Sigmoid colon (tissue), 7 donors: ENCODE data around the gene ICAM3. TPM values are rescaled to one million over a fixed set of nuclear protein-coding genes. Genes with fewer than 3 reads are reported as not detected.

Experiments
- DNase-seq: peaks from one replicate; pipeline ENCODE4 v3.0.0-alpha.2; 2019
- H3K27ac ChIP-seq, 4 donors: fragments of 200-600 bp; sonication (generic); one replicate each; pipeline ENCODE4 v1.5.1; 2016 to 2019; ENCODE audit warnings: mild to moderate bottlenecking in 1 of 4
- H3K27me3 ChIP-seq, 3 donors: fragments of 200-600 bp; sonication (generic); one replicate each; pipeline ENCODE4 v1.5.1; 2019; ENCODE audit warnings: mild to moderate bottlenecking in 1 of 3
- H3K36me3 ChIP-seq, 4 donors: fragments of 200-600 bp; sonication (generic); one replicate each; pipeline ENCODE4 v1.5.1; 2016 to 2019
- H3K4me1 ChIP-seq, 4 donors: fragments of 200-600 bp; sonication (generic); one replicate each; pipeline ENCODE4 v1.5.1; 2017 to 2019
- H3K4me3 ChIP-seq, 4 donors: fragments of 200-600 bp; sonication (generic); one replicate each; pipeline ENCODE4 v1.5.1; 2017 to 2019; ENCODE audit warnings: mild to moderate bottlenecking in 2 of 4, moderate library complexity in 1 of 4
- H3K9me3 ChIP-seq, 4 donors: fragments of 200-600 bp in 3 of 4; sonication (generic) in 3 of 4; one replicate each; pipeline versions ENCODE4 v1.5.1 to v1.6.1; 2013 to 2019
- EP300 ChIP-seq, 4 donors: sonication (generic); formaldehyde crosslinking; IDR thresholded peaks; one replicate each; pipeline ENCODE4 v1.6.1; 2017; ENCODE audit warnings: antibody characterized with exemption in 4 of 4
- POLR2A ChIP-seq, 2 donors: fragments of 450-650 bp; IDR thresholded peaks; one replicate each; pipeline ENCODE4 v1.6.1; 2016; ENCODE audit warnings: antibody characterized with exemption in 2 of 2, mild to moderate bottlenecking in 2 of 2, moderate library complexity in 2 of 2
- POLR2AphosphoS5 ChIP-seq, 4 donors: sonication (generic); formaldehyde crosslinking; IDR thresholded peaks; one replicate each; pipeline ENCODE4 v1.6.1; 2017; ENCODE audit warnings: antibody characterized with exemption in 4 of 4
- WGBS, 2 donors: extraction: QIAGEN DNeasy Blood & Tissue Kit; methylation state at CpG; one replicate each; pipeline ENCODE4 v1.1.7; 2013; 5-methylcytosine and 5-hydroxymethylcytosine counted together
- intact Hi-C: fragments of 100-400 bp; cut with DNase I; formaldehyde crosslinking; loops from one replicate; pipeline ENCODE4 v1.15.1; 2023
- polyA plus RNA-seq, 3 donors: library from polyadenylated mRNA; stranded (reverse); fragments of 200-250 nt; gene quantifications; one replicate each; pipeline ENCODE4 v1.2.3, GENCODE V29; 2013
- small RNA-seq, 3 donors: library from RNA; depleted of rRNA; stranded (forward); fragments of <200 nt; gene quantifications; one replicate each; pipeline ENCODE3, GENCODE V24; 2016
- total RNA-seq, 4 donors: library from RNA; depleted of rRNA; stranded (reverse); fragments of >200 nt; gene quantifications; one replicate each; pipeline ENCODE4 v1.1.0, GENCODE V29; 2016
- TF ChIP-seq, protein P1 (sequence below), 4 experiments: fragments of 450-650 bp in 3 of 4; fragments of 200-600 bp in 1 of 4; IDR thresholded peaks; one replicate each; pipeline ENCODE4 v1.5.1; 2016 to 2019; ENCODE audit warnings: antibody characterized with exemption in 4 of 4, mild to moderate bottlenecking in 3 of 4, moderate library complexity in 2 of 4
- donor health status: healthy with polysubstance abuse.
- donor health status: Bipolar disorder and iron deficiency.
- donor health status: healthy.

The ICAM3 gene
- total and polyA plus RNA-seq, 7 donors, result 1.9 to 45.2 (median 4.2) TPM

DNA sequence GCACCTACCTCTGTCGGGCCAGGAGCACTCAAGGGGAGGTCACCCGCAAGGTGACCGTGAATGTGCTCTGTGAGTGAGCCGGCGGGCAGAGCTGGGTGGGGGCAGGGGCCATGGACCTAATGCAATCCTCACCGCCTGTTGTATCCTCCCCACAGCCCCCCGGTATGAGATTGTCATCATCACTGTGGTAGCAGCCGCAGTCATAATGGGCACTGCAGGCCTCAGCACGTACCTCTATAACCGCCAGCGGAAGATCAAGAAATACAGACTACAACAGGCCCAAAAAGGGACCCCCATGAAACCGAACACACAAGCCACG is 54.5 kb downstream of the ICAM3 start:
- DNase-seq, result no peak
- intact Hi-C loops, result no loop called here
- H3K27ac ChIP-seq, result no peak overlapping the region
- no peak overlapping the region for H3K4me3 ChIP-seq
- peaks cover 0 to 9% (median 0%) of the 10 kb centered on the region in 4 donors for H3K36me3 ChIP-seq
- 96 to 98% methylated on average over 13 of the region's 13 CpGs for WGBS, 2 donors
- TF ChIP-seq, protein P1, sequence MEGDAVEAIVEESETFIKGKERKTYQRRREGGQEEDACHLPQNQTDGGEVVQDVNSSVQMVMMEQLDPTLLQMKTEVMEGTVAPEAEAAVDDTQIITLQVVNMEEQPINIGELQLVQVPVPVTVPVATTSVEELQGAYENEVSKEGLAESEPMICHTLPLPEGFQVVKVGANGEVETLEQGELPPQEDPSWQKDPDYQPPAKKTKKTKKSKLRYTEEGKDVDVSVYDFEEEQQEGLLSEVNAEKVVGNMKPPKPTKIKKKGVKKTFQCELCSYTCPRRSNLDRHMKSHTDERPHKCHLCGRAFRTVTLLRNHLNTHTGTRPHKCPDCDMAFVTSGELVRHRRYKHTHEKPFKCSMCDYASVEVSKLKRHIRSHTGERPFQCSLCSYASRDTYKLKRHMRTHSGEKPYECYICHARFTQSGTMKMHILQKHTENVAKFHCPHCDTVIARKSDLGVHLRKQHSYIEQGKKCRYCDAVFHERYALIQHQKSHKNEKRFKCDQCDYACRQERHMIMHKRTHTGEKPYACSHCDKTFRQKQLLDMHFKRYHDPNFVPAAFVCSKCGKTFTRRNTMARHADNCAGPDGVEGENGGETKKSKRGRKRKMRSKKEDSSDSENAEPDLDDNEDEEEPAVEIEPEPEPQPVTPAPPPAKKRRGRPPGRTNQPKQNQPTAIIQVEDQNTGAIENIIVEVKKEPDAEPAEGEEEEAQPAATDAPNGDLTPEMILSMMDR (IDR thresholded peaks at IDR 0.05), result no peak
- TF ChIP-seq POLR2AphosphoS5 (IDR thresholded peaks at IDR 0.05) (no peak), EP300 (IDR thresholded peaks at IDR 0.05) (no peak), POLR2A (IDR thresholded peaks at IDR 0.05) (no peak)
- no peaks in the 10 kb centered on the region for H3K9me3 ChIP-seq
- H3K4me1 ChIP-seq, result peaks cover 0 to 28% (median 20%) of the 10 kb centered on the region in 4 donors
- peaks cover 25 to 65% (median 35%) of the 10 kb centered on the region in 3 donors for H3K27me3 ChIP-seq

DNA sequence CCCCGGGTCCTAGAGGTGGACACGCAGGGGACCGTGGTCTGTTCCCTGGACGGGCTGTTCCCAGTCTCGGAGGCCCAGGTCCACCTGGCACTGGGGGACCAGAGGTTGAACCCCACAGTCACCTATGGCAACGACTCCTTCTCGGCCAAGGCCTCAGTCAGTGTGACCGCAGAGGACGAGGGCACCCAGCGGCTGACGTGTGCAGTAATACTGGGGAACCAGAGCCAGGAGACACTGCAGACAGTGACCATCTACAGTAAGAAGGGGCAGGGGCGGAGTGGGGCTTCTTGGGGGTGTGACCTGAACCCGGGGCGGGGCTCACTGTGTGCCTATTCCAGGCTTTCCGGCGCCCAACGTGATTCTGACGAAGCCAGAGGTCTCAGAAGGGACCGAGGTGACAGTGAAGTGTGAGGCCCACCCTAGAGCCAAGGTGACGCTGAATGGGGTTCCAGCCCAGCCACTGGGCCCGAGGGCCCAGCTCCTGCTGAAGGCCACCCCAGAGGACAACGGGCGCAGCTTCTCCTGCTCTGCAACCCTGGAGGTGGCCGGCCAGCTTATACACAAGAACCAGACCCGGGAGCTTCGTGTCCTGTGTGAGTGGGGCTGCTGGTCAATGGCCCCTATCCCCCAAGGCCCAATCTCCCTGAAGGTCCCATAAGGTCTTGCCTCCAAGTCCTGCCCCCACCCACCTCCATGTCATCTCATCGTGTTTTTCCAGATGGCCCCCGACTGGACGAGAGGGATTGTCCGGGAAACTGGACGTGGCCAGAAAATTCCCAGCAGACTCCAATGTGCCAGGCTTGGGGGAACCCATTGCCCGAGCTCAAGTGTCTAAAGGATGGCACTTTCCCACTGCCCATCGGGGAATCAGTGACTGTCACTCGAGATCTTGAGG is 55.1 kb downstream of the ICAM3 start:
- H3K9me3 ChIP-seq, result no peaks in the 10 kb centered on the region
- DNase-seq, result no peak
- intact Hi-C loops, result no loop called here
- peaks cover 19 to 59% (median 29%) of the 10 kb centered on the region in 3 donors for H3K27me3 ChIP-seq
- H3K4me3 ChIP-seq, result no peak overlapping the region
- H3K27ac ChIP-seq, result no peak overlapping the region
- peaks cover 0 to 9% (median 0%) of the 10 kb centered on the region in 4 donors for H3K36me3 ChIP-seq
- 93 to 94% methylated on average over 34 of the region's 34 CpGs for WGBS, 2 donors
- TF ChIP-seq, protein P1 (IDR thresholded peaks at IDR 0.05), result no peak
- TF ChIP-seq POLR2AphosphoS5 (IDR thresholded peaks at IDR 0.05) (no peak), EP300 (IDR thresholded peaks at IDR 0.05) (no peak), POLR2A (IDR thresholded peaks at IDR 0.05) (no peak)
- peaks cover 0 to 22% (median 14%) of the 10 kb centered on the region in 4 donors for H3K4me1 ChIP-seq

Small RNA genes within 50 kb of the gene (small RNA-seq; reads per million reads assigned to genes)
- 0 reads per million in 3 donors for gene AC011511.1
- 0 reads per million in 3 donors for gene AC011511.4

Other genes with a start within 250 kb of the ICAM3 start
- gene ANGPTL6, start 236.9 kb downstream of the ICAM3 start, total RNA-seq, result not detected
- 1 to 10 TPM in 1 of 3 donors, under 1 TPM in 1, not detected in 1; 0.69 to 1.6 TPM for gene ANGPTL6, start 236.9 kb downstream of the ICAM3 start, polyA plus RNA-seq
- gene PPAN, start 233.3 kb downstream of the ICAM3 start, total RNA-seq, result 10 to 100 TPM; 24.6 to 29.1 (median 25.8) TPM
- 10 to 100 TPM; 16.2 to 58.7 (median 18.5) TPM for gene PPAN, start 233.3 kb downstream of the ICAM3 start, polyA plus RNA-seq
- gene P2RY11, start 227.9 kb downstream of the ICAM3 start, total RNA-seq, result 10 to 100 TPM in 1 of 4 donors, 1 to 10 TPM in 3; 2.9 to 10.3 (median 6.3) TPM
- gene P2RY11, start 227.9 kb downstream of the ICAM3 start, polyA plus RNA-seq, result 10 to 100 TPM in 1 of 3 donors, 1 to 10 TPM in 2; 1.2 to 18.5 (median 1.8) TPM
- gene EIF3G, start 219.7 kb downstream of the ICAM3 start, total RNA-seq, result 100 to 1,000 TPM; 278 to 392 (median 336) TPM
- gene EIF3G, start 219.7 kb downstream of the ICAM3 start, polyA plus RNA-seq, result 100 to 1,000 TPM; 103 to 210 (median 202) TPM
- 10 to 100 TPM; 22.1 to 47.6 (median 34.9) TPM for gene DNMT1, start 144.7 kb downstream of the ICAM3 start, total RNA-seq
- gene DNMT1, start 144.7 kb downstream of the ICAM3 start, polyA plus RNA-seq, result 10 to 100 TPM; 12.0 to 47.9 (median 13.6) TPM
- 10 to 100 TPM in 3 of 4 donors, 1 to 10 TPM in 1; 7.1 to 13.0 (median 10.6) TPM for gene S1PR2, start 108.3 kb downstream of the ICAM3 start, total RNA-seq
- gene S1PR2, start 108.3 kb downstream of the ICAM3 start, polyA plus RNA-seq, result 1 to 10 TPM; 1.2 to 3.6 (median 3.5) TPM
- 10 to 100 TPM; 37.9 to 68.9 (median 62.8) TPM for gene MRPL4, start 87.4 kb downstream of the ICAM3 start, total RNA-seq
- gene MRPL4, start 87.4 kb downstream of the ICAM3 start, polyA plus RNA-seq, result 10 to 100 TPM; 45.1 to 85.2 (median 51.1) TPM
- gene ICAM1, start 68.5 kb downstream of the ICAM3 start, total RNA-seq, result 10 to 100 TPM; 11.0 to 33.1 (median 13.5) TPM
- 10 to 100 TPM in 2 of 3 donors, 1 to 10 TPM in 1; 5.4 to 27.0 (median 15.7) TPM for gene ICAM1, start 68.5 kb downstream of the ICAM3 start, polyA plus RNA-seq
- not detected for gene ICAM4, start 52.7 kb downstream of the ICAM3 start, total RNA-seq
- gene ICAM4, start 52.7 kb downstream of the ICAM3 start, polyA plus RNA-seq, result under 1 TPM in 1 of 3 donors, not detected in 2; 0.42 TPM
- under 1 TPM in 2 of 4 donors, not detected in 2; 0.54 to 0.83 TPM for gene ICAM5, start 49.7 kb downstream of the ICAM3 start, total RNA-seq
- under 1 TPM in 2 of 3 donors, not detected in 1; 0.23 to 0.92 TPM for gene ICAM5, start 49.7 kb downstream of the ICAM3 start, polyA plus RNA-seq
- 1 to 10 TPM; 1.1 to 4.3 (median 2.4) TPM for gene ZGLP1, start 29.8 kb downstream of the ICAM3 start, total RNA-seq
- 1 to 10 TPM in 2 of 3 donors, not detected in 1; 2.4 to 6.0 TPM for gene ZGLP1, start 29.8 kb downstream of the ICAM3 start, polyA plus RNA-seq
- 10 to 100 TPM; 25.2 to 45.9 (median 31.9) TPM for gene FDX2, start 23.6 kb downstream of the ICAM3 start, total RNA-seq
- 10 to 100 TPM; 19.2 to 21.6 (median 20.1) TPM for gene FDX2, start 23.6 kb downstream of the ICAM3 start, polyA plus RNA-seq
- 10 to 100 TPM; 10.0 to 28.5 (median 14.9) TPM for gene RAVER1, start 6.1 kb downstream of the ICAM3 start, total RNA-seq
- 10 to 100 TPM in 2 of 3 donors, 1 to 10 TPM in 1; 8.4 to 37.0 (median 14.8) TPM for gene RAVER1, start 6.1 kb downstream of the ICAM3 start, polyA plus RNA-seq
- 100 to 1,000 TPM in 1 of 4 donors, 10 to 100 TPM in 3; 36.7 to 125 (median 50.3) TPM for gene TYK2, start 40.9 kb upstream of the ICAM3 start, total RNA-seq
- gene TYK2, start 40.9 kb upstream of the ICAM3 start, polyA plus RNA-seq, result 100 to 1,000 TPM in 1 of 3 donors, 10 to 100 TPM in 2; 35.6 to 117 (median 38.4) TPM
- 100 to 1,000 TPM; 106 to 144 (median 118) TPM for gene CDC37, start 63.9 kb upstream of the ICAM3 start, total RNA-seq
- 100 to 1,000 TPM; 129 to 294 (median 146) TPM for gene CDC37, start 63.9 kb upstream of the ICAM3 start, polyA plus RNA-seq
- gene PDE4A, start 80.9 kb upstream of the ICAM3 start, total RNA-seq, result 10 to 100 TPM in 3 of 4 donors, 1 to 10 TPM in 1; 7.6 to 14.7 (median 12.9) TPM
- 1 to 10 TPM; 4.2 to 7.2 (median 6.2) TPM for gene PDE4A, start 80.9 kb upstream of the ICAM3 start, polyA plus RNA-seq
- gene KEAP1, start 163.7 kb upstream of the ICAM3 start, total RNA-seq, result 10 to 100 TPM; 45.4 to 67.8 (median 53.1) TPM
- gene KEAP1, start 163.7 kb upstream of the ICAM3 start, polyA plus RNA-seq, result 10 to 100 TPM; 43.2 to 62.4 (median 50.5) TPM
- not detected for gene S1PR5, start 177.8 kb upstream of the ICAM3 start, total RNA-seq
- under 1 TPM in 1 of 3 donors, not detected in 2; 0.07 TPM for gene S1PR5, start 177.8 kb upstream of the ICAM3 start, polyA plus RNA-seq
- 10 to 100 TPM; 11.4 to 25.5 (median 16.7) TPM for gene ATG4D, start 204.3 kb upstream of the ICAM3 start, total RNA-seq
- gene ATG4D, start 204.3 kb upstream of the ICAM3 start, polyA plus RNA-seq, result 10 to 100 TPM; 70.3 to 82.5 (median 77.5) TPM
- 10 to 100 TPM; 13.6 to 21.1 (median 16.1) TPM for gene KRI1, start 226.4 kb upstream of the ICAM3 start, total RNA-seq
- gene KRI1, start 226.4 kb upstream of the ICAM3 start, polyA plus RNA-seq, result 10 to 100 TPM in 2 of 3 donors, 1 to 10 TPM in 1; 7.2 to 28.9 (median 11.4) TPM
- 10 to 100 TPM in 3 of 4 donors, 1 to 10 TPM in 1; 7.5 to 14.9 (median 11.3) TPM for gene CDKN2D, start 229.4 kb upstream of the ICAM3 start, total RNA-seq
- 10 to 100 TPM; 17.4 to 28.2 (median 17.8) TPM for gene CDKN2D, start 229.4 kb upstream of the ICAM3 start, polyA plus RNA-seq
- 1 to 10 TPM in 2 of 4 donors, not detected in 2; 1.1 to 3.0 TPM for gene AP1M2, start 247.7 kb upstream of the ICAM3 start, total RNA-seq
- 100 to 1,000 TPM in 2 of 3 donors, 10 to 100 TPM in 1; 95.8 to 178 (median 150) TPM for gene AP1M2, start 247.7 kb upstream of the ICAM3 start, polyA plus RNA-seq